Astrocyte (in vitro differentiated cells and primary cell): Measurements from ENCODE around the gene PRPF40B.

Experiments used
- CTCF ChIP-seq: IDR thresholded peaks from 2 replicates; pipeline ENCODE4 v1.5.1; 2011; ENCODE audit warnings: low read depth, mild to moderate bottlenecking, inconsistent platforms, low read length, moderate library complexity; ENCODE audit not compliant: insufficient read depth
- EZH2 ChIP-seq: IDR thresholded peaks from 2 replicates; pipeline ENCODE4 v1.6.1; 2012; ENCODE audit warnings: mild to moderate bottlenecking, low read length, inconsistent platforms; ENCODE audit not compliant: insufficient read depth

- no peak for TF ChIP-seq CTCF
- no peak for TF ChIP-seq EZH2
These were observed at the start of gene PRPF40B for GRCh38 chr12:49623142-49623904.
